Vagina (tissue), 2 donors: ENCODE measurements around the gene PIEZO2. TPM values are rescaled to one million over a fixed set of nuclear protein-coding genes. Genes with fewer than 3 reads are reported as not detected.
"Not testable (repeated sequence)": the region's sequence is repeated elsewhere in the genome, so short reads cannot be mapped to it uniquely, and the experiment has no call there.

ENCODE experiments used
- DNase-seq, 2 donors: peaks; one replicate each; pipeline ENCODE4 v3.0.0-alpha.2; 2017; ENCODE audit errors: extremely low spot score in 2 of 2
- H3K27ac ChIP-seq: fragments of 200-600 bp; sonication (generic); one replicate; pipeline ENCODE4 v1.5.1; 2019
- H3K27me3 ChIP-seq: fragments of 200-600 bp; sonication (generic); one replicate; pipeline ENCODE4 v1.5.1; 2019
- H3K36me3 ChIP-seq, 2 donors: fragments of 200-600 bp; sonication (generic); one replicate each; pipeline ENCODE4 v1.5.1; 2017 to 2019
- H3K4me1 ChIP-seq: fragments of 200-600 bp; sonication (generic); one replicate; pipeline ENCODE4 v1.5.1; 2019
- H3K4me3 ChIP-seq, 2 donors: fragments of 200-600 bp; sonication (generic); 1 replicate in 1 of 2; 2 replicates in 1 of 2; pipeline ENCODE4 v1.5.1; 2016 to 2019
- H3K9me3 ChIP-seq: fragments of 200-600 bp; sonication (generic); one replicate; pipeline ENCODE4 v1.5.1; 2019
- CTCF ChIP-seq, 3 experiments: fragments of 450-650 bp in 2 of 3; fragments of 200-600 bp in 1 of 3; sonication (generic) in 1 of 3; IDR thresholded peaks; one replicate each; pipeline ENCODE4 v1.5.1; 2017 to 2019; ENCODE audit warnings: antibody characterized with exemption in 3 of 3, mild to moderate bottlenecking in 2 of 3, moderate library complexity in 2 of 3
- POLR2A ChIP-seq, 2 donors: fragments of 450-650 bp; IDR thresholded peaks; one replicate each; pipeline ENCODE4 v1.6.1; 2017; ENCODE audit warnings: antibody characterized with exemption in 2 of 2, mild to moderate bottlenecking in 2 of 2, moderate library complexity in 2 of 2
- POLR2AphosphoS5 ChIP-seq, 2 donors: sonication (generic); formaldehyde crosslinking; IDR thresholded peaks; one replicate each; pipeline ENCODE4 v1.9.0; 2017; ENCODE audit warnings: antibody characterized with exemption in 2 of 2, mild to moderate bottlenecking in 2 of 2, low read depth in 1 of 2; ENCODE audit not compliant: insufficient read depth in 1 of 2
- intact Hi-C: fragments of 100-400 bp; cut with DNase I; formaldehyde crosslinking; loops from one replicate; pipeline ENCODE4 v1.15.1; 2023
- total RNA-seq: library from RNA; depleted of rRNA; stranded (reverse); fragments of >200 nt; gene quantifications from one replicate; pipeline ENCODE4 v1.2.3, GENCODE V29; 2016

PIEZO2 gene
- total RNA-seq, 1 donor from 2014 or later, result 5.9 TPM

- TF ChIP-seq CTCF (IDR thresholded peaks at IDR 0.05) (no peak), POLR2A (IDR thresholded peaks at IDR 0.05) (no peak), POLR2AphosphoS5 (IDR thresholded peaks at IDR 0.05; ENCODE audit: insufficient read depth in 1 of 2, low read depth in 1 of 2) (no peak)
- Histone ChIP-seq H3K36me3 (no peaks in the 10 kb centered on the region), H3K27me3 (no peaks in the 10 kb centered on the region), H3K4me3 (no peak overlapping the region), H3K9me3 (no peaks in the 10 kb centered on the region), H3K27ac (no peak overlapping the region), H3K4me1 (peaks cover 13% of the 10 kb centered on the region)
- intact Hi-C loops, result no loop called here
- no peak for DNase-seq
These were observed 225.1 kb downstream of the PIEZO2 start for GRCh38 chr18:10924290-10924689.

GRCh38 chr18:10923551-10924070 is 225.8 kb downstream of the PIEZO2 start:
- DNase-seq, result no peak
- Histone ChIP-seq H3K27me3 (no peaks in the 10 kb centered on the region), H3K36me3 (no peaks in the 10 kb centered on the region), H3K4me1 (peaks cover 13% of the 10 kb centered on the region), H3K27ac (no peak overlapping the region), H3K4me3 (no peak overlapping the region), H3K9me3 (no peaks in the 10 kb centered on the region)
- TF ChIP-seq CTCF (IDR thresholded peaks at IDR 0.05) (no peak), POLR2AphosphoS5 (IDR thresholded peaks at IDR 0.05; ENCODE audit: insufficient read depth in 1 of 2, low read depth in 1 of 2) (no peak), POLR2A (IDR thresholded peaks at IDR 0.05) (no peak)
- intact Hi-C loops, result no loop called here

- intact Hi-C loops, result no loop called here
- H3K4me3 ChIP-seq, result no peak overlapping the region
- TF ChIP-seq CTCF (IDR thresholded peaks at IDR 0.05) (no peak), POLR2A (IDR thresholded peaks at IDR 0.05) (no peak), POLR2AphosphoS5 (IDR thresholded peaks at IDR 0.05; ENCODE audit: insufficient read depth in 1 of 2, low read depth in 1 of 2) (no peak)
These were observed 226.2 kb downstream of the PIEZO2 start for GRCh38 chr18:10923141-10923540.

GRCh38 chr18:10922712-10923111 is 226.7 kb downstream of the PIEZO2 start:
- H3K36me3 ChIP-seq, H3K27me3 ChIP-seq, H3K27ac ChIP-seq, DNase-seq, intact Hi-C loops, H3K9me3 ChIP-seq, H3K4me3 ChIP-seq: not testable (repeated sequence)
- peaks cover 12% of the 10 kb centered on the region for H3K4me1 ChIP-seq

More at GRCh38 chr18:10923141-10923540, 226.2 kb downstream of the PIEZO2 start:
- no peaks in the 10 kb centered on the region for H3K27me3 ChIP-seq
- H3K36me3 ChIP-seq, result no peaks in the 10 kb centered on the region
- no peak for DNase-seq
- H3K4me1 ChIP-seq, result peaks cover 13% of the 10 kb centered on the region
- H3K27ac ChIP-seq, result no peak overlapping the region
- H3K9me3 ChIP-seq, result no peaks in the 10 kb centered on the region

- H3K27me3 ChIP-seq, intact Hi-C loops, H3K27ac ChIP-seq, H3K4me3 ChIP-seq, H3K36me3 ChIP-seq, H3K9me3 ChIP-seq, DNase-seq, H3K4me1 ChIP-seq: not testable (repeated sequence)
These were observed 229.1 kb downstream of the PIEZO2 start for GRCh38 chr18:10920309-10920708.

GRCh38 chr18:10919851-10920250 is 229.5 kb downstream of the PIEZO2 start:
- intact Hi-C loops, result no loop called here
- no peak overlapping the region for H3K4me3 ChIP-seq
- H3K27me3 ChIP-seq, result no peaks in the 10 kb centered on the region
- no peaks in the 10 kb centered on the region for H3K4me1 ChIP-seq
- DNase-seq, result no peak
- H3K9me3 ChIP-seq, result no peaks in the 10 kb centered on the region
- no peak overlapping the region for H3K27ac ChIP-seq
- no peaks in the 10 kb centered on the region for H3K36me3 ChIP-seq
- TF ChIP-seq POLR2A (IDR thresholded peaks at IDR 0.05), result no peak
- no peak for TF ChIP-seq CTCF (IDR thresholded peaks at IDR 0.05)
- no peak for TF ChIP-seq POLR2AphosphoS5 (IDR thresholded peaks at IDR 0.05; ENCODE audit: insufficient read depth in 1 of 2, low read depth in 1 of 2)
